GM21515 (cell line): ENCODE data around the gene RAB11FIP3.
"Not testable (repeated sequence)": the region's sequence is repeated elsewhere in the genome, so short reads cannot be mapped to it uniquely, and the experiment has no call there.

Source experiments
- ATAC-seq: cut with Tn5 transposase; IDR thresholded peaks from one replicate; pipeline ENCODE4 v1.9.1; 2021; ENCODE audit not compliant: unreplicated experiment

Gene RAB11FIP3

GRCh38 chr16:425082-425718, at the start of gene RAB11FIP3:
Gene RAB11FIP3 (plus strand): TSS chr16:425649. CDS start chr16:426007, 358 bp downstream.
- peak; percentile 77 for ATAC-seq

GRCh38 chr16:375927-376816, 49.3 kb upstream of the RAB11FIP3 start:
- no peak for ATAC-seq

GRCh38 chr16:376817-377418, 48.5 kb upstream of the RAB11FIP3 start:
- no peak for ATAC-seq

GRCh38 chr16:377419-377951, 48.0 kb upstream of the RAB11FIP3 start:
- ATAC-seq, result no peak

GRCh38 chr16:378113-378820, 47.2 kb upstream of the RAB11FIP3 start:
- ATAC-seq, result not testable (repeated sequence)

- ATAC-seq, result no peak
Measured at GRCh38 chr16:378821-379182, 46.6 kb upstream of the RAB11FIP3 start.

- no peak for ATAC-seq
Measured at GRCh38 chr16:379183-379960, 46.1 kb upstream of the RAB11FIP3 start.

- ATAC-seq, result no peak
Measured at GRCh38 chr16:379961-380761, 45.3 kb upstream of the RAB11FIP3 start.

GRCh38 chr16:380762-381011, 44.8 kb upstream of the RAB11FIP3 start:
- no peak for ATAC-seq

GRCh38 chr16:381012-381788, 44.2 kb upstream of the RAB11FIP3 start:
- no peak for ATAC-seq

- peak; percentile 47 for ATAC-seq
Measured at GRCh38 chr16:381789-382717, 43.4 kb upstream of the RAB11FIP3 start, which contains the start of gene PGAP6. Gene PGAP6 (minus strand): TSS chr16:381978. CDS start chr16:381821, 157 bp downstream.

- ATAC-seq, result no peak
Measured at GRCh38 chr16:383326-384051, 42.0 kb upstream of the RAB11FIP3 start.

GRCh38 chr16:386641-387156, 38.8 kb upstream of the RAB11FIP3 start:
- ATAC-seq, result no peak

- not testable (repeated sequence) for ATAC-seq
Measured at GRCh38 chr16:387761-388666, 37.4 kb upstream of the RAB11FIP3 start.

GRCh38 chr16:389352-389751, 36.1 kb upstream of the RAB11FIP3 start:
- no peak for ATAC-seq

GRCh38 chr16:391885-392335, 33.5 kb upstream of the RAB11FIP3 start:
- ATAC-seq, result no peak
